PFSK-1 (cell line): ENCODE data around the gene ANXA3.

ENCODE experiments used
- FOXP2 ChIP-seq: optimal IDR thresholded peaks from 2 replicates; pipeline ENCODE3; 2011; ENCODE audit warnings: borderline replicate concordance, control low read depth, inconsistent platforms; ENCODE audit not compliant: insufficient read depth; ENCODE audit errors: extremely low read length, extremely low read depth
- POLR2AphosphoS5 ChIP-seq: IDR thresholded peaks from 2 replicates; pipeline ENCODE4 v1.6.1; 2012; ENCODE audit warnings: low read depth, mild to moderate bottlenecking, control low read depth, low read length, moderate library complexity
- SIN3A ChIP-seq: IDR thresholded peaks from 2 replicates; pipeline ENCODE4 v1.6.1; 2012; ENCODE audit warnings: mild to moderate bottlenecking, low read length, moderate library complexity, borderline replicate concordance; ENCODE audit not compliant: insufficient read depth
- TAF1 ChIP-seq: IDR thresholded peaks from 2 replicates; pipeline ENCODE4 v1.6.1; 2012; ENCODE audit warnings: low read length, control low read depth, borderline replicate concordance; ENCODE audit not compliant: insufficient read depth
- TF ChIP-seq, protein P1 (sequence below), 2 experiments: IDR thresholded peaks; 2 replicates each; pipeline versions ENCODE4 v1.6.1 to v1.8.0; 2011 to 2012; ENCODE audit warnings: low read depth in 2 of 2, low read length in 2 of 2, control low read depth in 1 of 2, inconsistent platforms in 1 of 2, mild to moderate bottlenecking in 1 of 2, moderate library complexity in 1 of 2; ENCODE audit not compliant: insufficient read depth in 1 of 2

Gene ANXA3

DNA sequence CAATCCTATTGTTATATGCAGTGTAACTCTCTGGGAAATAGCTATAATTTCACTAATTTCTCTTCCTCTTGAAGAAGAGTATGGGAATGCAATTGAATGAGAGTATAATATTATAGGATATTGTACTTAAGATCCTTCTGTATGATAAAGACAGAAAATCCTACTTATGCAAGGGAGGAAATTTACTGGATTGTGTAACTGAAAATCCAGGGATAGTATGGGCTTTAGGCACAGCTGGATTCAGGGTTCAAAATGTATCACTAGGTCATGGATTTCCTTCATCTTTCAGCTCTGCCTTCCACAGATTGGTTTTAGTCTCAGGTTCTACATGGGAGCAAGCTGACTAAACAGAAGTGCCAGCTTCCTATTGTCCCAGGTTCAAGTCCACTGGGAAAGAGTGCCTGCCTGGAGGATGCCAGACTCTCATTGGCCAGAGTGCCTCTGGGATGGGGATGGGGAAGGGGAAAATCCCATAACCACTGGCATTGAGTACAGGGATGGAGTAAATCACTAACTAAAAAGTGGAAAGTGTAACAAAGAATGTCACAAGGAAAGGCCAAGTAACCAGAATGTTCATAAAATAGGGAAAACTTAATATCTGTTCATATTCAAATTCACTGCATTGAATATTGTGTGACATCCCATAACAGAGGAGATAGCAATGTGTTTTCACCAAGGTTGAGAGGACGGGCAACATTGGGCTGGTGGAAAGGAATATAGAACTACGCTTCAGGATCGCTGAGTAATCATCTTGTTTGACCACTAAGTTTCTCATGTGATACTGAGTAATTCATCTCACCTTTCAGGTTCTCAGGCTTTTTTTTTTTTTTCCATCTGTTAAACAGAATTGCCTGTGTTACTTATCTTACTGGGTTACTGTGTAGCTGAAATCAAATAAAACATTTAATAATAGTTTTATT, 75.7 kb downstream of the ANXA3 start:
- TF ChIP-seq, protein P1, sequence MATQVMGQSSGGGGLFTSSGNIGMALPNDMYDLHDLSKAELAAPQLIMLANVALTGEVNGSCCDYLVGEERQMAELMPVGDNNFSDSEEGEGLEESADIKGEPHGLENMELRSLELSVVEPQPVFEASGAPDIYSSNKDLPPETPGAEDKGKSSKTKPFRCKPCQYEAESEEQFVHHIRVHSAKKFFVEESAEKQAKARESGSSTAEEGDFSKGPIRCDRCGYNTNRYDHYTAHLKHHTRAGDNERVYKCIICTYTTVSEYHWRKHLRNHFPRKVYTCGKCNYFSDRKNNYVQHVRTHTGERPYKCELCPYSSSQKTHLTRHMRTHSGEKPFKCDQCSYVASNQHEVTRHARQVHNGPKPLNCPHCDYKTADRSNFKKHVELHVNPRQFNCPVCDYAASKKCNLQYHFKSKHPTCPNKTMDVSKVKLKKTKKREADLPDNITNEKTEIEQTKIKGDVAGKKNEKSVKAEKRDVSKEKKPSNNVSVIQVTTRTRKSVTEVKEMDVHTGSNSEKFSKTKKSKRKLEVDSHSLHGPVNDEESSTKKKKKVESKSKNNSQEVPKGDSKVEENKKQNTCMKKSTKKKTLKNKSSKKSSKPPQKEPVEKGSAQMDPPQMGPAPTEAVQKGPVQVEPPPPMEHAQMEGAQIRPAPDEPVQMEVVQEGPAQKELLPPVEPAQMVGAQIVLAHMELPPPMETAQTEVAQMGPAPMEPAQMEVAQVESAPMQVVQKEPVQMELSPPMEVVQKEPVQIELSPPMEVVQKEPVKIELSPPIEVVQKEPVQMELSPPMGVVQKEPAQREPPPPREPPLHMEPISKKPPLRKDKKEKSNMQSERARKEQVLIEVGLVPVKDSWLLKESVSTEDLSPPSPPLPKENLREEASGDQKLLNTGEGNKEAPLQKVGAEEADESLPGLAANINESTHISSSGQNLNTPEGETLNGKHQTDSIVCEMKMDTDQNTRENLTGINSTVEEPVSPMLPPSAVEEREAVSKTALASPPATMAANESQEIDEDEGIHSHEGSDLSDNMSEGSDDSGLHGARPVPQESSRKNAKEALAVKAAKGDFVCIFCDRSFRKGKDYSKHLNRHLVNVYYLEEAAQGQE (IDR thresholded peaks at IDR 0.05; ENCODE audit: insufficient read depth in 1 of 2, low read depth in 2 of 2, low read length in 2 of 2): no peak
- TF ChIP-seq SIN3A (no peak), TAF1 (no peak), FOXP2 (no peak), POLR2AphosphoS5 (no peak)

GRCh38 chr4:78627966-78628678, 76.6 kb downstream of the ANXA3 start:
- TF ChIP-seq FOXP2: no peak

DNA sequence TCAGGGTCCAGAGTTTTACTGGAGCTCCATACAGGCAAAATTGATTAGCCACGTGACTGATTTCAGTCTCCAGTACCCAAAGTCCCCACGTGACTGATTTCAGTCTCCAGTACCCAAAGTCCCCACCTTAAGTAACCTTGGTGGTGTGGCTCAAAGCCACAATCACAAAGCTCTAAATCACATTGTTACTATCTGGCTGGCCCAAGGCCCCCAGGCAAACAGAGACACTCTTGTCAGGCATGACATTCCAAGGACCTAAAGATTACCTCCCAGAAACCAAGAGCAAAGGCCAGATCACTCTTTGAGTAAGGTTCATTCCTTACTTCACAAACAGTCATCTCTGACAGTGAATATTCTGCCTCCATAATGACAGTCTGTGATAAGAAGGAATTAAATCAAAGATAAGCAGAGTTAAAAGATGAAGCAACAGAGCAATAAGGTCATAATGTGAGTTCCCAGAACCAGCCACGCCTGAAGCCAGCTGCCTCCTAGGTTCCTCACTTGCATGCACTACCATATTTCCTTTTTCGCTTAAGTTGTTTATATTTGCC, 78.5 kb downstream of the ANXA3 start:
- no peak for TF ChIP-seq TAF1
- TF ChIP-seq POLR2AphosphoS5: no peak
- TF ChIP-seq, protein P1 (IDR thresholded peaks at IDR 0.05; ENCODE audit: insufficient read depth in 1 of 2, low read depth in 2 of 2, low read length in 2 of 2): no peak
- no peak for TF ChIP-seq FOXP2
- no peak for TF ChIP-seq SIN3A

DNA sequence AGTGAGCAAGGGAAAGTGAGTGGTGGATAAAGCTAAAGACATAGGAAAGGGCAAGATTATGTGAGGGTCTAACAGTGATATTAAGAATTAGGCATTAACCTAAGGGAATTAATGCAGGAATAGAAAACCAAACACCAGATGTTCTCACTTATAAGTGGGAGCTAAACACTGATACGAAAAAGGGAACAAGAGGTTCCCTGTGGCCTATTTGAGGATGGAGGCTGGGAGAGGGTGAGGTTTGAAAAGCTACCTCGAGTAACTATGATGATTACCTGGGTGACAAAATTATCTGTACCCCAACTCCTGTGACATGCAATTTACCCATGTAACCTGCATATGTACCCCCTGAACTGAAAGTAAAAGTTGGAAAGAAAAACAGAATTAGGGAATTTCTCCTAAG, 79.0 kb downstream of the ANXA3 start:
- no peak for TF ChIP-seq SIN3A
- TF ChIP-seq, protein P1 (IDR thresholded peaks at IDR 0.05; ENCODE audit: insufficient read depth in 1 of 2, low read depth in 2 of 2, low read length in 2 of 2): no peak
- TF ChIP-seq TAF1: no peak
- no peak for TF ChIP-seq FOXP2

GRCh38 chr4:78634011-78634664, 82.6 kb downstream of the ANXA3 start:
- TF ChIP-seq TAF1 (no peak), POLR2AphosphoS5 (no peak), SIN3A (no peak), FOXP2 (no peak)
- TF ChIP-seq, protein P1 (IDR thresholded peaks at IDR 0.05; ENCODE audit: insufficient read depth in 1 of 2, low read depth in 2 of 2, low read length in 2 of 2): no peak
